DMS79 (cell line): ENCODE results near the gene PSMD12.
"Not testable (repeated sequence)": the region's sequence is repeated elsewhere in the genome, so short reads cannot be mapped to it uniquely, and the experiment has no call there.

Source experiments
- DNase-seq: peaks from one replicate; lab custom pipeline; 2025; lab: John Stamatoyannopoulos, UW

Gene PSMD12

GRCh38 chr17:67366193-67367157 is at the start of gene PSMD12:
PSMD12 (minus strand) TSS chr17:67366577; CDS start chr17:67366519, 58 bp downstream.
- peak; percentile 40 for DNase-seq

DNA sequence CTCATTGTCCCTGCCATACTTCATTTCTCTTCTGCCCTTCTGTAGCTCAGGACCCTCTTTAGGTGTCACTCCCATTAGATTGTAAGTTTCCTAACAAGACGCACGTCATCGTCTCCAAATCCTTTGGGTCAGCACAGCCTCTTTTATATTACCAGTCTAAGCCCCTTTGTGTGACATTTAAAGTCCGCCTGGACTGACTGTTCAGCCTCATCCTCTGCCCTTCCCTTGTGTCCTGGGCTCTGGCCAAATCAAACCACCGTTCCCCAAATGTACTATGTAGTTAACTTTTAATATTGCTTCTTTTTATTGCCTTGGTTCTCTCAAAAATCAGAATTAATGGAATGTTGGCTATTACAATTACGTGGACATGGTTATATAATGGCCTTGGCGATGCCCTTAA is 48.9 kb upstream of the PSMD12 start:
- DNase-seq, result no peak

- no peak for DNase-seq
Observed at GRCh38 chr17:67414559-67414958, 48.2 kb upstream of the PSMD12 start.

- DNase-seq, result no peak
Observed at GRCh38 chr17:67414130-67414529, 47.8 kb upstream of the PSMD12 start.

- DNase-seq, result no peak
Observed at GRCh38 chr17:67413388-67413787, 47.0 kb upstream of the PSMD12 start.

GRCh38 chr17:67412941-67413340 is 46.6 kb upstream of the PSMD12 start:
- no peak for DNase-seq

GRCh38 chr17:67412032-67412431 is 45.7 kb upstream of the PSMD12 start:
- DNase-seq, result no peak

GRCh38 chr17:67411397-67411796 is 45.0 kb upstream of the PSMD12 start:
- DNase-seq, result no peak

DNA sequence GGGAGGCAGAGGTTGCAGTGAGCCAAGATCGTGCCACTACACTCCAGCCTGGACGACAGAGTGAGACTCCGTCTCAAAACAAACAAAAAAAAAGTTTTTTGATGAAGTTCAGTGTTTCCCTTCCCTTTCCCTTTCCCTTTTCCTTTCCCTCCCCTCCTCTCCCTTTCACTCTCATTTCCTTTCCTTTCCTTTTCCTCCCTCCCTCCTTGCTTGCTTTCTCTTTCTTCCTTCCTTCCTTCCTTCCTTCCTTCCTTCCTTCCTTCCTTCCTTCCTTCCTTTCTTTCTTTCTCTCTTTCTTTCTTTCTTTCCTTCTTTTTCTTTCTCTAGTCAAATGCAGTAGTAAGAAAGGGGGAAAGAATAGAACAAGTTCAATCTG is 42.1 kb upstream of the PSMD12 start:
- not testable (repeated sequence) for DNase-seq

DNA sequence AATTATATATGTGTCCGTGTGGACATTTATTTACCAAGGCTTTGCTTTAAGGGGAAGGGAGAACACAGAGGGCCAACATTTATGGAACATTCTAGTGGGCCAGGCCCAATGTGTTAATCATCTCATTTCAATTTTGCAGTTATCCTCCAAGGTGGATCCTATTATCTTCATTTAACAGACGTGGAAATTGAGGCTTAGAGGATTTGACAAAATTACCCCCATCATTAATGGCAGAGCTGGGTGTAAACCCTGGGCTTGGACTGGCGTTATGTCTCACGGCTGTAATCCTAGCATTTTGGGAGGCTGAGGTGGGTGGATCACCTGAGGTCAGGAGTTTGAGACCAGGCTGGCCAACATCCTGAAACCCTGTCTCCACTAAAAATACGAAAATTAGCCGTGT is 37.1 kb upstream of the PSMD12 start:
- DNase-seq, result no peak

- DNase-seq, result no peak
Observed at GRCh38 chr17:67403065-67403464, 36.7 kb upstream of the PSMD12 start.

DNA sequence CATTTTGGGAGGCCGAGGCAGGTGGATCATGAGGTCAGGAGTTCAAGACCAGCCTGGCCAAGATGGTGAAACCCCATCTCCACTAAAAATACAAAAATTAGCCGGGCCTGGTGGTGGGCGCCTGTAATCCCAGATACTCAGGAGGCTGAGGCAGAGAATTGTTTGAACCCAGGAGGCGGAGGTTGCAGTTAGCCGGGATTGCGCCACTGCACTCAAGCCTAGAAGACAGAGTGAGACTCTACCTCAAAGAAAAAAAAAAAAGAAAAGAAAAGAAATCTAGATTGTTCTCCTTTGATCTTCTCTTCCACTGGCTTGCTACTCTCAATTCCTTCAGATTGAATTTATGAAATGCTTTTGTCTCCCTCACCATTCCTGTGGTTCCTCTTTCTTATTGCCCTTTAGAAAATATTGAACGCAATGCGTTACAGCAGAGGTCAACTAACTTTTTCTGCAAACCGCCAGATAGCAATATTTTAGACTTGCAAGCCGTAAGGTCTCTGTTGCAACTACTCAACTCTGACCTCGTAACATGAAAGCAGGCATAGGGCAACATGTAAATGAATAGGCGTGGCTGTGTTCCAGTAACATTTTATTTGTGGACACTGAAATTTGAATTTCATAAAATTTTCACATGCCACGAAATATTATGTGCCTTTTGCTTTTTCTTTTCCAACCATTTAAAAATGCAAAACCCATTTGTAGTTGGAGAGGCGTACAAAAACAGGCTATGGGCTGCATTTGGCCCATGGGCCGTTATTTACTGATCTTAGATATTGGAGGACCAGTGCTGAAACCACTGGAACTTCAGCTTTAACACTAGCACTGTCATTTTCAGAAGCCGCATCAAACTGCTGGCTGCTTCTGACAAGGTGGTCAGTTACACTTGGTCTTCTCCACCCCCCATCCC is 35.5 kb upstream of the PSMD12 start:
- DNase-seq, result no peak

DNA sequence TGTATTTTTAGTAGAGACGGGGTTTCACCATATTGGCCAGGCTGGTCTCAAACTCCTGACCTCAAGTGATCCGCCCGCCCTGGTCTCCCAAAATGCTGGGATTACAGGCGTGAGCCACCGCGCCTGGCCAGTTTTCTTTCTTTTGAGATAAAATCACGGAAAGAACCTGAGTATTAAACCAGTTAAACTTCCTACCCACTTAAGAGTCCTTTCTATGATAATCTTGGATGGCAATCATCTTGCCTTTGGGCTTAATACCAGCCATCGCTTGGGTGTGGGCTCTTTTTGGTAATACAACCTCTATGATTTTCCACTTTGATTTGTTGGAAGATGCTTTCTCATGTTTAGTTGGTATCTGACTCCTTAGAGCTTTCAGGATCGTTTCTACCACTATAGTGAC is 34.7 kb upstream of the PSMD12 start:
- DNase-seq, result no peak

DNA sequence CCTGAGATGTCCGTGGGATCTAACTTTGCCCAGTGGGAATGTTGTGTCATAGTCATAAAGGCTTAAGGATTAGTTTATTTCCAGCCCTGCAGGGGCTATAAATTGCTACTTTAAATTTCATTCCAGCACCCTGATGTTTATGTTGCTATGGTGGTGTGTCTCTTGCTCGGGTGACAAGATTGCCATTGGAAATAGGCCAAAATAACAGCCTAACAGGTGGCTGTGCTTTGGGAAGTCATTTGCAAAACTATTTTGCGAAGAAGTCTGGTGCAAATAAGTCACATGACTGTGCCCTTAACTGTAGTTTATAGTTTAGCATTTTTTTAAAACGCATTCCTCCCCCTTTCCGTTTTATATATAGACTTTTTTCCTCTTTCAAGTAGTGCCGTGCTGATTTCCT is 33.8 kb upstream of the PSMD12 start:
- no peak for DNase-seq

- DNase-seq, result no peak
Observed at GRCh38 chr17:67399676-67400075, 33.3 kb upstream of the PSMD12 start.

DNA sequence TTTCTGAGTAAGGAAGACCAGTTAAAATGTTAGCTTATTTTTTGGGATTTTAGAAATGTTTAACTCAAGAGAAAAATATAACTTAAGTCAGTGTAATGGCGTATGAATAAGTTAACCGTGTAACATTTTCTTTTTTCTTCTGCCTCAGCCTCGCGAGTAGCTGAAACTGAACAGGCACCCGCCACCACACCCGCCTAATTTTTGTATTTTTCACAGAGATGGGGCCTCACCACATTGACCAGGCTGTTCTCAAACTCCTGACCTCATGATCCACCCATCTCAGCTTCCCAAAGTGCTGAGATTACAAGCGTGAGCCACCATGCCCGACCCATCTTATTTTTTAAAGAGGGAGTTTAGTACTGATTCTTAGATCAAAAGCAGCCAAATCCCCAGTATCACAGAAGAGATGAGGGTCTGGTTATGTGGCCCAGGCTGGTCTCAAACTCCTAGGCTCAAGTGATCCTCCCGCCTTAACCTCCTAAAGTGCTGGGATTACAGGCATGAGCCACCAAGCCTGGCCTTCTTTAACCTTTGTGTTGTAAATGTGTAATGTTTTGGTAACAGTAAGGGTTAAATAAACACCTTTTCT is 27.5 kb upstream of the PSMD12 start:
- DNase-seq, result no peak

- no peak for DNase-seq
Observed at GRCh38 chr17:67392111-67392510, 25.7 kb upstream of the PSMD12 start.

DNA sequence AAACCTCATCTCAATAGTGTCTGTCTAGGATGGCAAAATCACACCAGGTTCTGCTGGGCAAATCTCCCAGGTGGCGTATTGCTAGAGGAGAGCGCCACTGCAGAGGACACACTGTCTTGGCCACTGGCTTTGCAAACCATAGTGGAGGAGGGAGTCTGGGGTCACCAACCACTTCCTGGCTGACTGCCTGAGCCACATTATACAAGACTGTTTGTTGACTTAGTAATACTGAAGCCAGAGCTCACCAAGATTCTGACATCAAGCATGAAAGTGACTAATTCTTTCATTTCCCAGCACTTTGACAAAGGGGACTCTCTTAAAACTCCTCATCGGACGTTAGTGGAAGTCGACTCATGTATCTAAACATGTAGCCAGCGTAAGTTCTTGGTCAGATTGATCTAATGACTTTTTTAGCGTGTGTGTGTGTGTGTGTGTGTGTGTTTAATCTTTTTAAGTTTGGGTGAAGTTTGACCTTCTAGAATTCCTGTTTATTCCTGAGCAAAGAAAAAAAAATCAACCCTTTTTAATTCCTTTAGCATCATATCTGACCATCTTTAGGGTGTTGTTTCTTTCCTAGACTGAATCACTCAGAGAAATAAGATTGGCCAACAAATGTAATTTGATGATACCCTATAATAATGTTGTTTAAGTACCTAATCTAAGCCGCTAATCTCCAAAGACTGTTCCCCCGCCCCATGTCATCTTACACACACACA is 24.4 kb upstream of the PSMD12 start:
- DNase-seq, result peak; percentile 30

DNA sequence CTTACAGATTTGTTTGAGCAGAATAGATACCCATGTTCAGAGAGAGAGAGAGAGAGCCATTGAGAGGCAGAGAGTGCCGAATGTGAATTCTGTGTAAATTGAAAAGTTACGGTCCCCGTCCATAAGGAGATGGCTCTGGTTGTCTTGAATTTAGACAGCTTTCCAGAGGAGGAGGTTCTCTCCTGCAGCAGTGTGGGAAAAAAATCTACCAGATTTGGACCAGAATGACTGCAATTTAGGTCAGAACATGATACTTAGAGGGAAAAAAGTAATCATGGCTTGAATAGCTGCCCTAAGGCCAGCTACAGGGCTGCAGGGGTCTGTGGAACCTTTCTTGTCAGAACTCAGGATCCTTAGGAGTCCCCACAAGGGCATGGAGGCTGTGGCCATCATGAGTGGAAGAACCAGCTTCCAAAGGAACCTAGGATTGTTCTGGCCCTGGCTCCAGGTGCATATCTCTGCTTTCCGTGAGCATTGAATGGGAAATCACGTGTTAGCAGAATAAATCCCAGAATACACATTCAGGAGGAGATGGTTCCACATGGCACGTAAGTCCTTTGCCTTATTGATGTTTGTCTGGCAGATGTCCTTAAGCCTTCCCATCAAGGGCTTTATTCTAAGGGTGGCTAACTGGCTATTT is 23.7 kb upstream of the PSMD12 start:
- no peak for DNase-seq

DNA sequence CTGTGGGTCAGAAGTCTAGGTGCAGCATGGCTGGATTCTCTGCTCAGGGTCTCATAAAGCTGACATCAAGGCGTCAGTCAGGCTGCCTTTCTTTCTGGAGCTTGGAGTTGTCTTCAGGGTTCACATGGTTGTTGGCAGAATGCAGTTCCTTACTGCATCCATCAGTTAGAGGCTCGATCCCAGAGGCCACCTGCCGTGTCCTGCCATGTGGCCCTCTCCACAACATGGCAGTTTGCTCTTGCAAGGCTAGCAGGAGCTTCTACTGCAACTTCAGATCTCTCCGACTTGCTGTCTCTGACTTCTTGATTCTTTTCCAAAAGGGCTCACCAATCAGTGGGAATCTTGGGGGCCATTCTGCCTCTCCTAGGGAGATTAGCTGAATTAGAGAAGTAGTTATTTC is 22.6 kb upstream of the PSMD12 start:
- DNase-seq, result no peak

GRCh38 chr17:67388536-67388935 is 22.2 kb upstream of the PSMD12 start:
- not testable (repeated sequence) for DNase-seq
